Measurements from ENCODE around the gene RLN3. TPM values are rescaled to one million over a fixed set of nuclear protein-coding genes. Genes with fewer than 3 reads are reported as not detected.
A peak's percentile ranks its signal among the peaks of the same experiment; 100 is the strongest.

The RLN3 gene
- total and polyA plus RNA-seq, 9 of the 15 experiments (the other 6 are each of a cell fraction or from before 2014, with no cell fraction given), result 0.31 to 1.2 (median 0.71) TPM; not detected in 6

- H3K79me2 ChIP-seq (ENCODE audit: control insufficient read depth, insufficient read depth, low read length), result peaks cover 19% of the 10 kb centered on the region
- no peak overlapping the region for H3K4me2 ChIP-seq (ENCODE audit: insufficient read depth, low read length)
- H2AFZ ChIP-seq (ENCODE audit: low read depth, low read length), result no peak overlapping the region
- TF ChIP-seq TFAP4 (CRISPR knock-in tag; IDR thresholded peaks at IDR 0.05; ENCODE audit: borderline replicate concordance) (0 out of 2 replicates have a peak, but pooled peaks have one; percentile 13), ZBTB33 (CRISPR knock-in tag; IDR thresholded peaks at IDR 0.05) (peak; percentile 90), U2AF2 (optimal IDR thresholded peaks at IDR 0.05; ENCODE audit: low read depth, low read length) (no peak)
- in situ Hi-C loops (cut with MboI), result loop anchor here (5.0 to 25.0 kb wide), 2 partner anchors 188 to 483 kb away; no protein-coding TSS in a partner anchor
- no peaks in the 10 kb centered on the region for H3K9me1 ChIP-seq (ENCODE audit: control insufficient read depth, insufficient read depth, low read length)
- no peak overlapping the region for H3K27ac ChIP-seq (ENCODE audit: extremely low read depth, low read depth, low read length)
- BruUV-seq (replicated peaks), result no TSS peak
- H4K20me1 ChIP-seq (replicated peaks; ENCODE audit: control insufficient read depth, insufficient read depth, low read length), result no peaks in the 10 kb centered on the region
- POLR2A ChIA-PET, result interaction anchor here (0.6 to 1.0 kb wide), 4 partner anchors 9 to 12 kb away, joined by 3 to 4 read pairs (median 4); no protein-coding TSS in a partner anchor
- ATAC-seq (no peak), DNase-seq (ENCODE audit: extremely low read depth in 1 of 4, low spot score in 3 of 4) (no peak), FAIRE-seq (no peak)
- H3K36me3 ChIP-seq (ENCODE audit: control insufficient read depth, insufficient read depth, low read length), result no peaks in the 10 kb centered on the region
- peaks cover 9 to 47% of the 10 kb centered on the region in 2 experiments; a peak in 4 of 5 replicates for H3K4me1 ChIP-seq (replicated peaks in 1 of 2; ENCODE audit: control insufficient read depth in 2 of 2, insufficient read depth in 2 of 2, low read length in 2 of 2)
- CTCF ChIA-PET (ENCODE audit: low intra/inter-chr PET ratio), result no interaction called here
- H3K9me3 ChIP-seq (replicated peaks; ENCODE audit: control insufficient read depth, insufficient read depth, low read depth, low read length), result no peaks in the 10 kb centered on the region
- WGBS (ENCODE audit: insufficient coverage, low coverage, missing lambda C conversion rate), result 75% methylated on average over 22 of the region's 43 CpGs
- intact Hi-C loops (cut with micrococcal nuclease), result no loop called here
- H3K4me3 ChIP-seq, result no peak overlapping the region
- H3K27me3 ChIP-seq (ENCODE audit: control insufficient read depth in 2 of 2, insufficient read depth in 2 of 2, low read length in 2 of 2), result no peaks in the 10 kb centered on the region
- peak overlapping the region in 1 of 2 experiments; percentile 26; a peak in 1 of 4 replicates for H3K9ac ChIP-seq (ENCODE audit: insufficient read depth in 1 of 2, low read depth in 2 of 2, low read length in 2 of 2)
Observed at GRCh38 chr19:14070268-14071050, 42.5 kb downstream of the RLN3 start.

All from K562 (cell line).